Neuronal stem cell (in vitro differentiated cells): ENCODE measurements around the gene COPZ2. TPM values are rescaled to one million over a fixed set of nuclear protein-coding genes. Genes with fewer than 3 reads are reported as not detected.
"Not testable (repeated sequence)": the region's sequence is repeated elsewhere in the genome, so short reads cannot be mapped to it uniquely, and the experiment has no call there.

Experiments used
- DNase-seq: peaks from one replicate; pipeline ENCODE4 v3.0.0-alpha.2; 2013; ENCODE audit warnings: low spot score
- H2AFZ ChIP-seq: one replicate; pipeline ENCODE4 v1.6.1; 2013; ENCODE audit warnings: mild to moderate bottlenecking, low read length, inconsistent platforms
- H2AK5ac ChIP-seq: 2 replicates; pipeline ENCODE4 v1.6.1; 2013; ENCODE audit warnings: low read depth, mild to moderate bottlenecking, inconsistent platforms, low read length, moderate library complexity, mixed read lengths
- H2BK120ac ChIP-seq: 2 replicates; pipeline ENCODE4 v1.6.1; 2013; ENCODE audit warnings: low read depth, mild to moderate bottlenecking, inconsistent platforms, low read length, moderate library complexity, mixed read lengths
- H2BK12ac ChIP-seq: one replicate; pipeline ENCODE4 v1.6.1; 2013; ENCODE audit warnings: low read length, inconsistent platforms
- H2BK15ac ChIP-seq: 2 replicates; pipeline ENCODE4 v1.6.1; 2013; ENCODE audit warnings: mild to moderate bottlenecking, low read length, inconsistent platforms, mixed read lengths
- H2BK5ac ChIP-seq: one replicate; pipeline ENCODE4 v1.6.1; 2013; ENCODE audit warnings: inconsistent platforms, mild to moderate bottlenecking, low read length, moderate library complexity
- H3K14ac ChIP-seq: one replicate; pipeline ENCODE4 v1.6.1; 2013; ENCODE audit warnings: low read length, inconsistent platforms
- H3K18ac ChIP-seq: 2 replicates; pipeline ENCODE4 v1.6.1; 2013; ENCODE audit warnings: low read length, inconsistent platforms
- H3K23ac ChIP-seq: 2 replicates; pipeline ENCODE4 v1.6.1; 2013; ENCODE audit warnings: low read depth, mild to moderate bottlenecking, mixed read lengths, low read length, inconsistent platforms; ENCODE audit not compliant: poor library complexity
- H3K27ac ChIP-seq: replicated peaks from 3 replicates; pipeline ENCODE4 v1.5.1; 2013; ENCODE audit warnings: low read length, inconsistent platforms
- H3K27me3 ChIP-seq, 3 experiments: 2 replicates each; pipeline ENCODE4 v1.6.1; 2013; ENCODE audit warnings: low read length in 3 of 3, mild to moderate bottlenecking in 2 of 3, inconsistent platforms in 1 of 3, low read depth in 1 of 3, mixed read lengths in 1 of 3, moderate library complexity in 1 of 3; ENCODE audit not compliant: control insufficient read depth in 3 of 3, insufficient read depth in 3 of 3
- H3K36me3 ChIP-seq, 2 donors: replicated peaks in 1 of 2; 2 replicates each; pipeline ENCODE4 v1.6.1; 2013; ENCODE audit warnings: low read length in 2 of 2; ENCODE audit not compliant: control insufficient read depth in 2 of 2, insufficient read depth in 2 of 2
- H3K4ac ChIP-seq: 2 replicates; pipeline ENCODE4 v1.6.1; 2013; ENCODE audit warnings: inconsistent platforms, mild to moderate bottlenecking, low read length, moderate library complexity
- H3K4me1 ChIP-seq, 2 donors: 1 replicate in 1 of 2; 2 replicates in 1 of 2; pipeline ENCODE4 v1.6.1; 2013; ENCODE audit warnings: low read length in 2 of 2, low read depth in 1 of 2; ENCODE audit not compliant: control insufficient read depth in 2 of 2, insufficient read depth in 1 of 2
- H3K4me2 ChIP-seq: one replicate; pipeline ENCODE4 v1.6.1; 2013; ENCODE audit warnings: mild to moderate bottlenecking, low read length, inconsistent platforms; ENCODE audit not compliant: insufficient read depth, poor library complexity, severe bottlenecking
- H3K4me3 ChIP-seq, 2 donors: 2 replicates each; pipeline ENCODE4 v1.5.1; 2013; ENCODE audit warnings: low read length in 2 of 2, mild to moderate bottlenecking in 2 of 2, inconsistent platforms in 1 of 2, moderate library complexity in 1 of 2
- H3K79me1 ChIP-seq: one replicate; pipeline ENCODE4 v1.6.1; 2013; ENCODE audit warnings: low read depth, mild to moderate bottlenecking, inconsistent platforms, low read length, moderate library complexity
- H3K9ac ChIP-seq: one replicate; pipeline ENCODE4 v1.6.1; 2013; ENCODE audit warnings: mild to moderate bottlenecking, low read depth, low read length, inconsistent platforms; ENCODE audit not compliant: poor library complexity
- H3K9me3 ChIP-seq, 2 donors: replicated peaks in 1 of 2; 2 replicates each; pipeline versions ENCODE3 to v1.6.1; 2013; ENCODE audit warnings: low read length in 2 of 2, mild to moderate bottlenecking in 2 of 2, inconsistent platforms in 1 of 2, low read depth in 1 of 2, mixed read lengths in 1 of 2, moderate library complexity in 1 of 2; ENCODE audit not compliant: control insufficient read depth in 2 of 2, insufficient read depth in 1 of 2
- H4K8ac ChIP-seq: one replicate; pipeline ENCODE4 v1.6.1; 2013; ENCODE audit warnings: low read depth, mild to moderate bottlenecking, inconsistent platforms, low read length, moderate library complexity
- H4K91ac ChIP-seq: one replicate; pipeline ENCODE4 v1.6.1; 2013; ENCODE audit warnings: low read length, low read depth, mild to moderate bottlenecking, inconsistent platforms; ENCODE audit not compliant: poor library complexity
- WGBS, 2 donors: extraction: QIAGEN DNeasy Blood & Tissue Kit; methylation state at CpG; one replicate each; pipeline ENCODE4 v1.1.7; 2013; ENCODE audit warnings: missing lambda C conversion rate in 2 of 2, mixed read lengths in 1 of 2; ENCODE audit not compliant: insufficient read length in 2 of 2, insufficient replicate concordance in 1 of 2; ENCODE audit errors: extremely low coverage in 2 of 2; 5-methylcytosine and 5-hydroxymethylcytosine counted together
- polyA plus RNA-seq, 2 experiments: library from polyadenylated mRNA; stranded (reverse); fragments of 200-250 nt; gene quantifications; one replicate each; pipeline ENCODE4 v1.2.3, GENCODE V29; 2013

COPZ2 gene
- 1.5 TPM for polyA plus RNA-seq (2013, experiment 1 of 2)
- 2.3 TPM for polyA plus RNA-seq (2013, experiment 2 of 2)

- no peak for DNase-seq
- Histone ChIP-seq H3K36me3 (no peaks in the 10 kb centered on the region), H3K27me3 (peaks cover 0 to 21% (median 17%) of the 10 kb centered on the region in 3 experiments), H3K4me3 (peak within 1 kb of the TSS; percentile 48 to 75), H3K4ac (no peak within 1 kb of the TSS), H4K8ac (no peak within 1 kb of the TSS), H2BK12ac (no peak within 1 kb of the TSS), H2BK5ac (no peak within 1 kb of the TSS), H3K14ac (no peak within 1 kb of the TSS), H3K9me3 (no peaks in the 10 kb centered on the region), H2BK120ac (peak within 1 kb of the TSS; percentile 18), H3K4me1 (peaks cover 3 to 4% of the 10 kb centered on the region in 2 donors), H3K27ac (no peak within 1 kb of the TSS), H3K9ac (peak within 1 kb of the TSS; percentile 76), H3K23ac (peak within 1 kb of the TSS; percentile 1), H2BK15ac (no peak within 1 kb of the TSS), H4K91ac (no peak within 1 kb of the TSS), H3K4me2 (peak within 1 kb of the TSS; percentile 92), H2AK5ac (no peak within 1 kb of the TSS), H3K79me1 (no peaks in the 10 kb centered on the region), H2AFZ (peak within 1 kb of the TSS; percentile 96), H3K18ac (peak within 1 kb of the TSS; percentile 92)
- WGBS, 2 donors, result no CpG with 5 or more reads among the region's 73 CpGs
Measured at GRCh38 chr17:48037036-48037837, at the start of gene COPZ2. Gene COPZ2 (minus strand): TSS chr17:48037797. CDS start chr17:48037777, 20 bp downstream.

GRCh38 chr17:48084932-48085331, 47.3 kb upstream of the COPZ2 start:
- Histone ChIP-seq H2AFZ (no peak overlapping the region), H3K79me1 (peaks cover 2% of the 10 kb centered on the region), H2BK120ac (no peak overlapping the region), H3K4me3 (no peak overlapping the region), H3K4ac (no peak overlapping the region), H3K4me2 (no peak overlapping the region), H3K4me1 (no peaks in the 10 kb centered on the region), H3K9ac (no peak overlapping the region), H3K14ac (no peak overlapping the region), H4K8ac (no peak overlapping the region), H3K27ac (no peak overlapping the region), H2AK5ac (no peak overlapping the region), H2BK12ac (no peak overlapping the region), H2BK5ac (no peak overlapping the region), H3K27me3 (no peaks in the 10 kb centered on the region), H3K9me3 (no peaks in the 10 kb centered on the region), H3K23ac (no peak overlapping the region), H3K36me3 (peaks cover 0 to 15% of the 10 kb centered on the region in 2 donors), H2BK15ac (no peak overlapping the region), H4K91ac (no peak overlapping the region), H3K18ac (no peak overlapping the region)
- no CpG with 5 or more reads among the region's 2 CpGs for WGBS, 2 donors
- DNase-seq, result no peak

GRCh38 chr17:48081858-48082257, 44.3 kb upstream of the COPZ2 start:
- Histone ChIP-seq H2BK120ac (no peak overlapping the region), H2AFZ (no peak overlapping the region), H2BK12ac (no peak overlapping the region), H3K27me3 (no peaks in the 10 kb centered on the region), H3K27ac (no peak overlapping the region), H3K4ac (no peak overlapping the region), H3K14ac (no peak overlapping the region), H3K79me1 (peaks cover 7% of the 10 kb centered on the region), H2BK15ac (no peak overlapping the region), H2AK5ac (no peak overlapping the region), H3K9ac (no peak overlapping the region), H4K91ac (no peak overlapping the region), H3K4me3 (no peak overlapping the region), H2BK5ac (no peak overlapping the region), H4K8ac (no peak overlapping the region), H3K4me2 (no peak overlapping the region), H3K18ac (no peak overlapping the region), H3K36me3 (peaks cover 0 to 18% of the 10 kb centered on the region in 2 donors), H3K4me1 (no peaks in the 10 kb centered on the region), H3K23ac (no peak overlapping the region), H3K9me3 (no peaks in the 10 kb centered on the region)
- no peak for DNase-seq
- WGBS, 2 donors, result no CpG with 5 or more reads among the region's 5 CpGs

GRCh38 chr17:48077152-48077551, 39.6 kb upstream of the COPZ2 start:
- not testable (repeated sequence) for H3K23ac ChIP-seq, H3K4me1 ChIP-seq, H2AFZ ChIP-seq, H2BK12ac ChIP-seq, H3K4me3 ChIP-seq, H2AK5ac ChIP-seq, H3K4ac ChIP-seq, H2BK15ac ChIP-seq, H3K9ac ChIP-seq, DNase-seq, H4K91ac ChIP-seq, H4K8ac ChIP-seq, H3K79me1 ChIP-seq, H3K18ac ChIP-seq, H3K27me3 ChIP-seq, H3K27ac ChIP-seq, H3K4me2 ChIP-seq, H2BK120ac ChIP-seq, H3K9me3 ChIP-seq, H2BK5ac ChIP-seq, H3K14ac ChIP-seq
- no CpG with 5 or more reads among the region's 10 CpGs for WGBS, 2 donors
- peaks cover 24 to 54% of the 10 kb centered on the region in 2 donors for H3K36me3 ChIP-seq
